Thoracic aorta (tissue), 2 donors: Measurements from ENCODE around the gene RNASEL. TPM values are rescaled to one million over a fixed set of nuclear protein-coding genes. Genes with fewer than 3 reads are reported as not detected.

Experiments
- ATAC-seq: fragments of 150-250 bp; one replicate; pipeline ENCODE4 v1.8.0; 2017; ENCODE audit warnings: low read depth; ENCODE audit not compliant: insufficient number of reproducible peaks, low FRiP score
- DNase-seq: peaks from one replicate; pipeline ENCODE4 v3.0.0-alpha.2; 2020; ENCODE audit warnings: low spot score
- H3K27ac ChIP-seq, 2 donors: fragments of 200-600 bp; sonication (generic); 1 replicate in 1 of 2; 2 replicates in 1 of 2; pipeline ENCODE4 v1.5.1; 2016; ENCODE audit warnings: mild to moderate bottlenecking in 2 of 2, moderate library complexity in 2 of 2
- H3K27me3 ChIP-seq: fragments of 200-600 bp; sonication (generic); replicated peaks from 2 replicates; pipeline ENCODE4 v1.6.0; 2016; ENCODE audit warnings: mild to moderate bottlenecking; ENCODE audit not compliant: insufficient read depth
- H3K36me3 ChIP-seq: fragments of 200-600 bp; sonication (generic); one replicate; pipeline ENCODE4 v1.5.1; 2016
- H3K4me1 ChIP-seq, 2 donors: fragments of 200-600 bp; sonication (generic); 1 replicate in 1 of 2; 2 replicates in 1 of 2; pipeline versions ENCODE4 v1.5.1 to v1.6.0; 2016; ENCODE audit warnings: low read depth in 2 of 2, mild to moderate bottlenecking in 1 of 2; ENCODE audit not compliant: control insufficient read depth in 1 of 2
- H3K4me3 ChIP-seq: fragments of 200-600 bp; sonication (generic); 2 replicates; pipeline ENCODE4 v1.5.1; 2016; ENCODE audit warnings: mild to moderate bottlenecking
- H3K9me3 ChIP-seq: fragments of 200-600 bp; sonication (generic); 2 replicates; pipeline ENCODE4 v1.5.1; 2016
- CTCF ChIP-seq: fragments of 200-600 bp; sonication (generic); IDR thresholded peaks from one replicate; pipeline ENCODE4 v1.5.1; 2019; ENCODE audit warnings: antibody characterized with exemption
- total RNA-seq, 2 donors: library from RNA; depleted of rRNA; stranded (reverse); fragments of >200 nt; gene quantifications; one replicate each; pipeline versions ENCODE4 v1.1.0 to v1.2.3, GENCODE V29; 2016

The RNASEL gene
- total RNA-seq, 2 donors from 2014 or later, result 5.9 to 11.2 TPM

DNA sequence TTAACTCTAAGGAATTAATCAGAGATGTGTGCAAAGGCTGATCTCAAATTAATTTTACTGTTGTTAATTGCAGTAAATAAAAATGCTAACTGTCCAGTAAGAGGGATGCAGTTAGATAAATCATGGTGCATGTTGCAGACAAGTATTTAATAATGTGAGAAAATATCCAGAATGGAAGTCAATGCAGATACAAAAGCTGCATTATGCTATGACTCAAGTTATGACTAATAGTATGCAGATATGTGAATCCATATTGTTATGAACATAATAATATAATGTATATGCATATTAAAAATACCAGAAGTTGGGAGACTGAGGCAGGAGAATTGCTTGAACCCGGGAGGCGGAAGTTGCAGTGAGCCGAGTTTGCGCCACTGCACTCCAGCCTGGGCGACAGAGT is 21.4 kb downstream of the RNASEL start:
- TF ChIP-seq CTCF, result no peak
- H3K27me3 ChIP-seq, result no peaks in the 10 kb centered on the region
- H3K4me3 ChIP-seq, result no peak overlapping the region
- H3K36me3 ChIP-seq, result no peaks in the 10 kb centered on the region
- no peaks in the 10 kb centered on the region for H3K4me1 ChIP-seq
- no peak overlapping the region for H3K27ac ChIP-seq
- DNase-seq, result no peak
- no peak for ATAC-seq
- H3K9me3 ChIP-seq, result no peaks in the 10 kb centered on the region

DNA sequence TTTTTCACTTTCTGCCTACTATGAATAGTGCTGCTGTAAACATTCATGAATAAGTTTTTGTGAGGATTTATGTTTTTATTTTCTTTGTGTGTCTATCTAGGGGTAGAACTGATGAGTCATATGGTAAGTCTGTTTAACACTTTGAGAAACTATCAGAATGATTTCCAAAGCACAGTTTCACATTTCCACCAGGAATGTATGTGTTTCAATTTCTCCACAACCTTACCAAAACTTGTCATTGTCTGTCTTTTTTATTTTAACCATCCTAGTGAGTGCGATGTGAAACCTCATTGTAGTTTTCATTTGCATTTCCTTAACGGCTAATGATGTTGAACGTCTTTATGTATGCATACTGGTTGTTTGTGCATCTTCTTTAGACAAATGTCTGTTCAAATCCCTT is 23.5 kb downstream of the RNASEL start:
- DNase-seq, result no peak
- no peak for ATAC-seq
- H3K27me3 ChIP-seq, result no peaks in the 10 kb centered on the region
- no peaks in the 10 kb centered on the region for H3K9me3 ChIP-seq
- no peak for TF ChIP-seq CTCF
- H3K4me1 ChIP-seq, result no peaks in the 10 kb centered on the region
- no peaks in the 10 kb centered on the region for H3K36me3 ChIP-seq
- H3K4me3 ChIP-seq, result no peak overlapping the region
- H3K27ac ChIP-seq, result no peak overlapping the region

GRCh38 chr1:182564406-182565004 is 24.6 kb downstream of the RNASEL start:
- TF ChIP-seq CTCF, result no peak
- Histone ChIP-seq H3K4me1 (no peaks in the 10 kb centered on the region), H3K9me3 (no peaks in the 10 kb centered on the region), H3K27me3 (no peaks in the 10 kb centered on the region), H3K36me3 (no peaks in the 10 kb centered on the region), H3K27ac (no peak overlapping the region), H3K4me3 (no peak overlapping the region)
- no peak for DNase-seq
- no peak for ATAC-seq

DNA sequence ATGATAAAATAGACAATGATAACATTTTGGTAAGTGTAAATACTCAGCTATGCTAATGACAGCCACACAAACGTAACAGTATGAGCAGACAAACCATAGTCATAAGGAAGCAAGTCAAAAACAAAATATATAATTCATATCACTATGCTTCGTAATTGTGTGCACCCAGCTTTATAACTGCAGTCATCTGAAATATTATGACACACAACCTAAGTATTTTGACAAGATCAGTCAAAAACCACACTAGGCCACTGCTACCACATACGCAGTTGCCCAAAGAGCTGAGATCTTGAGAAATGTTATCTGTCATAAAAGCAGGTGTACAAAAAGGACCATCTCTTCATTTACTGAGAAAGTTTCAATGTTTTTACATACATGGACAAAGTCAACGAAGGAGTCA is 26.0 kb downstream of the RNASEL start:
- DNase-seq (no peak), ATAC-seq (no peak)
- H3K4me1 ChIP-seq, result no peaks in the 10 kb centered on the region
- no peaks in the 10 kb centered on the region for H3K36me3 ChIP-seq
- H3K9me3 ChIP-seq, result no peaks in the 10 kb centered on the region
- no peak overlapping the region for H3K4me3 ChIP-seq
- H3K27me3 ChIP-seq, result no peaks in the 10 kb centered on the region
- no peak overlapping the region for H3K27ac ChIP-seq
- no peak for TF ChIP-seq CTCF

GRCh38 chr1:182561456-182561855 is 27.6 kb downstream of the RNASEL start:
- Histone ChIP-seq H3K4me3 (no peak overlapping the region), H3K9me3 (no peaks in the 10 kb centered on the region), H3K4me1 (no peaks in the 10 kb centered on the region), H3K36me3 (no peaks in the 10 kb centered on the region), H3K27ac (no peak overlapping the region), H3K27me3 (no peaks in the 10 kb centered on the region)
- TF ChIP-seq CTCF, result no peak
- DNase-seq (no peak), ATAC-seq (no peak)
